ENCODE data around the gene ZNF200.
"Not testable (repeated sequence)": the region's sequence is repeated elsewhere in the genome, so short reads cannot be mapped to it uniquely, and the experiment has no call there.

ZNF200 gene

DNA sequence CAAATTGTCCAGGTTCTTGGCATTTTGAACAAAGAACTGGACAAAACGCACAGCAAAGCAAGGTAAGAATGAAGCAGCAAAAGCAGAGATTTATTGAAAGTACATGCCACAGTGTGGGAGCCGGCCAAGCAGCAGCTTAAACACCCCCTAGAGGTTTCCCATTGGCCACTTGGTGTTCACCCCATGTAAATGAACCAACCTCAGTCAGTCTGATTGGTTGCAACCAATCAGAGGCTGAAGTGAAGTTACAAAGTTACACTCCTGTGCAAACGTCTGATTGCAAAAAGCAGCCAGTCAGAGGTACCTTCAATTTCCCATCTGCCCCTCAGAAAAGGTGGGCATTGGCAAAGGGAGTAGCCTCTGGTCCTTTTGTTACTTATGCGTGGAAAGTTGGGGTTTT, 39.5 kb upstream of the ZNF200 start:
- no peaks in the 10 kb centered on the region for H3K79me2 ChIP-seq (ENCODE audit: insufficient read depth, low read depth)
- no peaks in the 10 kb centered on the region for H3K36me3 ChIP-seq (ENCODE audit: insufficient read depth)
- TF ChIP-seq, protein P1, sequence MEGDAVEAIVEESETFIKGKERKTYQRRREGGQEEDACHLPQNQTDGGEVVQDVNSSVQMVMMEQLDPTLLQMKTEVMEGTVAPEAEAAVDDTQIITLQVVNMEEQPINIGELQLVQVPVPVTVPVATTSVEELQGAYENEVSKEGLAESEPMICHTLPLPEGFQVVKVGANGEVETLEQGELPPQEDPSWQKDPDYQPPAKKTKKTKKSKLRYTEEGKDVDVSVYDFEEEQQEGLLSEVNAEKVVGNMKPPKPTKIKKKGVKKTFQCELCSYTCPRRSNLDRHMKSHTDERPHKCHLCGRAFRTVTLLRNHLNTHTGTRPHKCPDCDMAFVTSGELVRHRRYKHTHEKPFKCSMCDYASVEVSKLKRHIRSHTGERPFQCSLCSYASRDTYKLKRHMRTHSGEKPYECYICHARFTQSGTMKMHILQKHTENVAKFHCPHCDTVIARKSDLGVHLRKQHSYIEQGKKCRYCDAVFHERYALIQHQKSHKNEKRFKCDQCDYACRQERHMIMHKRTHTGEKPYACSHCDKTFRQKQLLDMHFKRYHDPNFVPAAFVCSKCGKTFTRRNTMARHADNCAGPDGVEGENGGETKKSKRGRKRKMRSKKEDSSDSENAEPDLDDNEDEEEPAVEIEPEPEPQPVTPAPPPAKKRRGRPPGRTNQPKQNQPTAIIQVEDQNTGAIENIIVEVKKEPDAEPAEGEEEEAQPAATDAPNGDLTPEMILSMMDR (conservative IDR thresholded peaks at IDR 0.05; ENCODE audit: low read depth, low read length): no peak
- no peak overlapping the region for H3K9ac ChIP-seq
- H3K4me1 ChIP-seq (ENCODE audit: low read depth, poor library complexity, severe bottlenecking): peaks cover 3% of the 10 kb centered on the region
- H3K4me3 ChIP-seq (IDR thresholded peaks at IDR 0.05; ENCODE audit: insufficient read depth, low read depth, low read length): no peak overlapping the region
- no peaks in the 10 kb centered on the region for H4K20me1 ChIP-seq (ENCODE audit: insufficient read depth)
- H3K27ac ChIP-seq: no peak overlapping the region
- no peak overlapping the region for H2AFZ ChIP-seq (ENCODE audit: low read depth)
- no peak overlapping the region for H3K4me2 ChIP-seq
- H3K27me3 ChIP-seq (ENCODE audit: insufficient read depth, low read depth): no peaks in the 10 kb centered on the region

DNA sequence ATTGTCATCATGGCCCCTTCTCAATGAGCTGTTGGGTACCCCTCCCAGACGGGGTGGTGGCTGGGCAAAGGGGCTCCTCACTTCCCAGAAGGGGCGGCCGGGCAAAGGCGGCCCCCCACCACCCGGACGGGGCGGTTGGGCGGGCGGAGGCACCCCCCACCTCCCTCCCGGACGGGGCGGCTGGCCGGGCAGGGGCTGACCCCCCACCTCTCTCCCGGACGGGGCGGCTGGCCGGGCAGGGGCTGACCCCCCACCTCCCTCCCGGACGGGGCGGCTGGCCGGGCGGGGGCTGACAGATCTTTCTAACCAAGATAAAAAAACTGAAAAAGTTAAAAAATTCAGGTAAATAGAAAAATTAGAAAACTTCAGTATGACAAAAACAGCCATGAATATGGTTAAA, 36.3 kb upstream of the ZNF200 start:
- H3K9ac ChIP-seq; H3K4me3 ChIP-seq (IDR thresholded peaks at IDR 0.05; ENCODE audit: insufficient read depth, low read depth, low read length); H3K27ac ChIP-seq; H3K4me1 ChIP-seq (ENCODE audit: low read depth, poor library complexity, severe bottlenecking); H3K27me3 ChIP-seq (ENCODE audit: insufficient read depth, low read depth); H3K79me2 ChIP-seq (ENCODE audit: insufficient read depth, low read depth); H2AFZ ChIP-seq (ENCODE audit: low read depth); H3K4me2 ChIP-seq; H3K36me3 ChIP-seq (ENCODE audit: insufficient read depth); H4K20me1 ChIP-seq (ENCODE audit: insufficient read depth): not testable (repeated sequence)

DNA sequence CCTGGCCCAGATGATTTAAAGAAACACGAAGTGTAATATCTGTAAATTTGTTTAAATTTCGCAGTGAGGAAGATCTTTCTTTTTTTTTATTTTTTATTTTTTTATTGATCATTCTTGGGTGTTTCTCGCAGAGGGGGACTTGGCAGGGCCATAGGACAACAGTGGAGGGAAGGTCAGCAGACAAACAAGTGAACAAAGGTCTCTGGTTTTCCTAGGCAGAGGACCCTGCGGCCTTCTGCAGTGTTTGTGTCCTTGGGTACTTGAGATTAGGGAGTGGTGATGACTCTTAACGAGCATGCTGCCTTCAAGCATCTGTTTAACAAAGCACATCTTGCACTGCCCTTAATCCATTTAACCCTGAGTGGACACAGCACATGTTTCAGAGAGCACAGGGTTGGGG, 35.8 kb upstream of the ZNF200 start:
- not testable (repeated sequence) for H3K27me3 ChIP-seq (ENCODE audit: insufficient read depth, low read depth); H3K4me2 ChIP-seq; H3K4me3 ChIP-seq (IDR thresholded peaks at IDR 0.05; ENCODE audit: insufficient read depth, low read depth, low read length); H3K9ac ChIP-seq; H3K4me1 ChIP-seq (ENCODE audit: low read depth, poor library complexity, severe bottlenecking); H2AFZ ChIP-seq (ENCODE audit: low read depth); H3K36me3 ChIP-seq (ENCODE audit: insufficient read depth); H3K79me2 ChIP-seq (ENCODE audit: insufficient read depth, low read depth); H4K20me1 ChIP-seq (ENCODE audit: insufficient read depth); H3K27ac ChIP-seq

DNA sequence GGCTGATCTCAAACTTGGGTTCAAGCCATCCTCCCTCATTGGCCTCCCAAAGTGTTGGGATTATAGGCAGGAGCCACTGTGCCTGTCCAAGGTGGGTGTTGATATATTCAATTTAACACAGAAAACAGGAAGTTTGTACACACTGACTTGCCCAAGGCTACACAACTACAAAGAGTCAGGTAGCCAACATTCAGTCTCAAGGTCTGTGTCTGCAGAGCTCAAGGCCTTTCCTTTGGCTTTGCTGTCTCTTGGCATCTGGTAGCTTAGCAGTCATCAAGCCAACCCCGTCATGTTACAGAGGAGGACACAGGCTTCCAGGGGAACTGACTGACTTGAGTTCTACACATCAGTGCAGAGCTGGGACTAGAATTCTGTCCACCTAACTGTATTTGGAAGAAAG, 33.3 kb upstream of the ZNF200 start:
- TF ChIP-seq, protein P1 (conservative IDR thresholded peaks at IDR 0.05; ENCODE audit: low read depth, low read length): no peak
- no peak overlapping the region for H3K4me3 ChIP-seq (IDR thresholded peaks at IDR 0.05; ENCODE audit: insufficient read depth, low read depth, low read length)
- H3K36me3 ChIP-seq (ENCODE audit: insufficient read depth): no peaks in the 10 kb centered on the region
- no peak overlapping the region for H3K27ac ChIP-seq
- no peak overlapping the region for H2AFZ ChIP-seq (ENCODE audit: low read depth)
- H3K4me2 ChIP-seq: no peak overlapping the region
- H4K20me1 ChIP-seq (ENCODE audit: insufficient read depth): no peaks in the 10 kb centered on the region
- no peaks in the 10 kb centered on the region for H3K79me2 ChIP-seq (ENCODE audit: insufficient read depth, low read depth)
- H3K4me1 ChIP-seq (ENCODE audit: low read depth, poor library complexity, severe bottlenecking): peaks cover 13% of the 10 kb centered on the region
- H3K27me3 ChIP-seq (ENCODE audit: insufficient read depth, low read depth): no peaks in the 10 kb centered on the region
- H3K9ac ChIP-seq: no peak overlapping the region

DNA sequence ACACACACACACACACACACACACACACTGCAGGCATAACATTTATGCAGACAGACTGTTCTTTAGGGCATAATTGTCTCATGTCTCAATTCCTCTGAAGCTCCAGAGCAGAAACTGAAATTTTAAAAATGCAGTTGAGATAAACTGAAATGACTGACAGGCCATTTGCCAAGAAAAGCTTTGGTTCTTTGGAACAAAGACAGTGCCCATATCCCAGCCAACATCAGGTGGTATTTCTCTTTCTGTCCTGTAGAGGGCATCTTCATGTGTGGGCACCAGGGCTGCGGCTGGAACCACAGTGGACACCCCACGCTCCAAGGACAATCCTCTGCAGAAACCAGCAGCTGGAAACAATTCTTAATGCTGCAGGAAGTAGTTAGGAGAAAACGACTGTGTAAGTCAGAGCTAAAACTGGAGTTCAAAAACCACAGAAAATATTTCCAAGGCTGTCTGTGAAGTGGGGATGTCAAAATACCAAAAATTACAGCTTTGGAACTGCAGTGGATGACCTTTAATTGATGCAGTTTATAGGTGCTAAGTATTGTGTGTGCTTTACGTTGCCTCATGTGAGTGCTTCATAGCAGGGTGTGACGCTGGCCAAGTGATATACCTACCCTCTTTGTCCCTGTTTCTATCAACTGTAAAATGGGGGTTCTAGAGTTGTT, 32.0 kb upstream of the ZNF200 start:
- no peak overlapping the region for H3K4me3 ChIP-seq (IDR thresholded peaks at IDR 0.05; ENCODE audit: insufficient read depth, low read depth, low read length)
- H3K27ac ChIP-seq: no peak overlapping the region
- no peaks in the 10 kb centered on the region for H3K27me3 ChIP-seq (ENCODE audit: insufficient read depth, low read depth)
- no peaks in the 10 kb centered on the region for H3K36me3 ChIP-seq (ENCODE audit: insufficient read depth)
- H3K4me1 ChIP-seq (ENCODE audit: low read depth, poor library complexity, severe bottlenecking): peaks cover 16% of the 10 kb centered on the region
- no peak overlapping the region for H3K9ac ChIP-seq
- H2AFZ ChIP-seq (ENCODE audit: low read depth): no peak overlapping the region
- H3K79me2 ChIP-seq (ENCODE audit: insufficient read depth, low read depth): no peaks in the 10 kb centered on the region
- H3K4me2 ChIP-seq: no peak overlapping the region
- TF ChIP-seq, protein P1 (conservative IDR thresholded peaks at IDR 0.05; ENCODE audit: low read depth, low read length): peak; percentile 76
- H4K20me1 ChIP-seq (ENCODE audit: insufficient read depth): no peaks in the 10 kb centered on the region

Measured in KMS-11 (cell line).